ENCODE measurements around the gene MYOF. TPM values are rescaled to one million over a fixed set of nuclear protein-coding genes. Genes with fewer than 3 reads are reported as not detected.
"Not testable (repeated sequence)": the region's sequence is repeated elsewhere in the genome, so short reads cannot be mapped to it uniquely, and the experiment has no call there.

MYOF gene
- total and polyA plus RNA-seq, 2 of the 8 experiments (the other 6 are each of a cell fraction or from before 2014, with no cell fraction given), result 0.98 to 2.3 TPM

- no peak for TF ChIP-seq GTF2F1 (IDR thresholded peaks at IDR 0.05; ENCODE audit: borderline replicate concordance, low read depth, low read length)
- TF ChIP-seq CEBPB (IDR thresholded peaks at IDR 0.05; ENCODE audit: low read depth, low read length), result no peak
- no peak for TF ChIP-seq SP1 (IDR thresholded peaks at IDR 0.05; ENCODE audit: low read depth, low read length)
- TF ChIP-seq CTBP2 (IDR thresholded peaks at IDR 0.05; ENCODE audit: borderline replicate concordance, insufficient read depth, insufficient read length, low read length), result no peak
- TF ChIP-seq YY1 (IDR thresholded peaks at IDR 0.05; ENCODE audit: low read depth, low read length), result no peak
- no peak for TF ChIP-seq SUZ12 (IDR thresholded peaks at IDR 0.05; ENCODE audit: low read length)
- no peak for TF ChIP-seq SP4 (IDR thresholded peaks at IDR 0.05; ENCODE audit: low read length)
- no peak for TF ChIP-seq RAD21 (IDR thresholded peaks at IDR 0.05 in 1 of 2, conservative IDR thresholded peaks at IDR 0.05 in 1 of 2; ENCODE audit: low read depth in 2 of 2, low read length in 2 of 2)
- no peak for TF ChIP-seq CHD1 (IDR thresholded peaks at IDR 0.05; ENCODE audit: low read depth, low read length)
- TF ChIP-seq EGR1 (IDR thresholded peaks at IDR 0.05; ENCODE audit: borderline replicate concordance, low read depth, low read length), result no peak
- no peak for TF ChIP-seq E2F6 (IDR thresholded peaks at IDR 0.05)
Measured at GRCh38 chr10:93468461-93469213, 13.5 kb downstream of the MYOF start (continued).

DNA sequence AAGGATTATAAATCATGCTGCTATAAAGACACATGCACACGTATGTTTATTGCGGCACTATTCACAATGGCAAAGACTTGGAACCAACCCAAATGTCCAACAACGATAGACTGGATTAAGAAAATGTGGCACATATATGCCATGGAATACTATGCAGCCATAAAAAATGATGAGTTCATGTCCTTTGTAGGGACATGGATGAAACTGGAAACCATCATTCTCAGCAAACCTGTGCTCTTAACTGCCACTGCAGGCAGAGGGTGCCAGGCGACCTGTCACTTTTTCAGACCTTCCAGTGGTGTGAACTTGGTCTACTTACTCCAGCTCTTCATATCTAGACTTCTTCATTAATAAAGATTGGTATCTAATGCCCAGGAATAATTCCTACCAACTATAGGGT lies 14.5 kb downstream of the MYOF start:
- H3K4me2 ChIP-seq (ENCODE audit: insufficient read depth in 1 of 2, low read depth in 2 of 2, low read length in 2 of 2); H3K14ac ChIP-seq (ENCODE audit: insufficient read length); H3K4ac ChIP-seq (replicated peaks; ENCODE audit: insufficient read length, low read depth, low read length); H4K8ac ChIP-seq (ENCODE audit: extremely low read depth, insufficient read depth, low read length); H2AFZ ChIP-seq (ENCODE audit: low read length); H3K27me3 ChIP-seq (replicated peaks in 1 of 4; ENCODE audit: control insufficient read depth in 3 of 4, extremely low read depth in 1 of 4, insufficient read depth in 3 of 4, low read length in 3 of 4); H2BK20ac ChIP-seq (ENCODE audit: low read length); H3K9ac ChIP-seq (replicated peaks in 1 of 4; ENCODE audit: extremely low read depth in 1 of 4, low read depth in 3 of 4, low read length in 3 of 4); H3K56ac ChIP-seq (replicated peaks; ENCODE audit: insufficient read length, low read depth, low read length); H2BK15ac ChIP-seq (ENCODE audit: low read length); H3K27ac ChIP-seq (ENCODE audit: low read depth, low read length); FAIRE-seq; H2BK5ac ChIP-seq (ENCODE audit: low read depth, low read length); H4K5ac ChIP-seq (ENCODE audit: insufficient read length, low read depth, low read length); DNase-seq (ENCODE audit: low read depth in 1 of 2, low spot score in 2 of 2); H3K23ac ChIP-seq (ENCODE audit: insufficient read length); H3K18ac ChIP-seq (ENCODE audit: extremely low read depth, low read length); H3K36me3 ChIP-seq (ENCODE audit: control insufficient read depth in 2 of 4, insufficient read depth in 4 of 4, low read length in 3 of 4); H3K9me3 ChIP-seq (ENCODE audit: insufficient read depth in 2 of 2, low read depth in 1 of 2, low read length in 1 of 2); H3K4me3 ChIP-seq (ENCODE audit: extremely low read depth in 1 of 4, insufficient read depth in 2 of 4, low read depth in 3 of 4, low read length in 4 of 4); H2BK12ac ChIP-seq (ENCODE audit: low read depth, low read length); H2AK5ac ChIP-seq (ENCODE audit: low read depth, low read length); H3K23me2 ChIP-seq (ENCODE audit: low read depth, low read length); H2BK120ac ChIP-seq (replicated peaks; ENCODE audit: low read depth, low read length); H4K91ac ChIP-seq (replicated peaks; ENCODE audit: insufficient read length, low read length); H3K79me1 ChIP-seq (ENCODE audit: low read depth, low read length); H3K79me2 ChIP-seq (ENCODE audit: control insufficient read depth in 1 of 2, insufficient read depth in 2 of 2, low read length in 2 of 2); H3K4me1 ChIP-seq (replicated peaks in 1 of 4; ENCODE audit: control insufficient read depth in 3 of 4, insufficient read depth in 4 of 4, low read length in 3 of 4); H4K20me1 ChIP-seq (replicated peaks in 1 of 2; ENCODE audit: control insufficient read depth in 1 of 2, insufficient read depth in 2 of 2, low read length in 2 of 2): not testable (repeated sequence)
- CTCF ChIA-PET (ENCODE audit: partially characterized antibody), result interaction anchor here (1.8 to 8.9 kb wide), 3 partner anchors 15 to 90 kb away, joined by 6 to 63 read pairs (median 15); partner anchors contain the start of gene MYOF
- POLR2A ChIA-PET (ENCODE audit: partially characterized antibody), result interaction anchor here (1.3 kb wide), 1 partner anchor 28 kb away, joined by 6 read pairs; no protein-coding TSS in a partner anchor
- 67% methylated on average over 1 of the region's 4 CpGs; no CpG with 5 or more reads in 1 of the 2 experiments for WGBS, 2 experiments (ENCODE audit: extremely low coverage in 1 of 2, insufficient coverage in 1 of 2, insufficient read length in 1 of 2, insufficient replicate concordance in 2 of 2, low coverage in 1 of 2, low lambda C conversion rate in 2 of 2, missing lambda C conversion rate in 1 of 2)
